ENCODE data around the gene ATP6V0E1. TPM values are rescaled to one million over a fixed set of nuclear protein-coding genes. Genes with fewer than 3 reads are reported as not detected.

ATP6V0E1 gene
- total RNA-seq, 2 donors from 2014 or later: 171 to 232 TPM

DNA sequence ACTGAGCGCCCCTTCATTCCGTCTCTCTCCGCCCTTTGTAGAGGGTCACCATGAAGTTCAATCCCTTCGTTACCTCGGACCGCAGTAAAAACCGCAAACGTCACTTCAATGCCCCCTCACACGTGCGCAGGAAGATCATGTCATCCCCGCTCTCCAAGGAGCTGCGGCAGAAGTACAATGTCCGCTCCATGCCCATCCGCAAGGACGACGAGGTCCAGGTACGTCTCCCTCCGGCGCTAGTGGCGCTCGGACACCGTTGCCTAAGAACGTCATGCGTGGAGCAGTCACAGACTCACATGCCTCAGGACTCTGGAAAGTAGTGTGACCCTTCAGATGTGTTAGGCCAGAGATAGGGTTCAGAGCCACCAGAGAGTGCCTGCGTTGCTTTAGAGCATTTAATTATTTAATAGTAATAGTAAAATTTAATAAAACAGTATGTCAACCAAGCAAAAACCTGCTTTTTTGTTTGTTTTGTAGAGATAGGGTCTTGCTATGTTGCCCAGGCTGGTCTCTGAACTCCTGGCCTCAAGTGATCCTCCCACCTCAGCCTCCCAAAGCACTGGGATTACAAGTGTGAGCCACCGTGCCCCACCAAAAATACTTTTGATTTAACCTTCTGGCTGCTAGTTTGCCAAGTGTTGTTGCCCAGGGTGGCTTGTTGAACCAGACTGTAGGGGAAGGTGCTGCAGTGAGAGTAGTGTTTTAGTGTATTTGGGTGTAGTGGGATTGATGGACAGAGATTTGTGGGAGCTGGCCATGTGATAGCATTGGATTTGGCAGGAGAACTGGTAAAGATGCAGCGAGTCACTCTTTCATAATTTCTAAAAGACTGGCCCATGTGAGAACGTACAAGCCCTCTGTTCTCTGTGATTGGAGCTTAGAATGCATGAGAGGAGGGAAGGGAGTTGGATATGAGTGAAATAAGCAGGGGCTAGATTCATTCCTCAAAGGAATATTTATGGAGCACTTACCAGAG lies 23.5 kb upstream of the ATP6V0E1 start:
- Histone ChIP-seq H3K4me1 (replicated peaks) (peaks cover 3% of the 10 kb centered on the region), H3K4me3 (peak overlapping the region; percentile 52 to 62), H3K9me3 (no peaks in the 10 kb centered on the region), H3K36me3 (no peaks in the 10 kb centered on the region), H3K27ac (peak overlapping the region; percentile 73 to 74), H3K27me3 (replicated peaks; ENCODE audit: insufficient read depth) (no peaks in the 10 kb centered on the region)
- no peak for DNase-seq (ENCODE audit: low spot score)
- intact Hi-C loops (cut with DNase I): no loop called here
- TF ChIP-seq, protein P1, sequence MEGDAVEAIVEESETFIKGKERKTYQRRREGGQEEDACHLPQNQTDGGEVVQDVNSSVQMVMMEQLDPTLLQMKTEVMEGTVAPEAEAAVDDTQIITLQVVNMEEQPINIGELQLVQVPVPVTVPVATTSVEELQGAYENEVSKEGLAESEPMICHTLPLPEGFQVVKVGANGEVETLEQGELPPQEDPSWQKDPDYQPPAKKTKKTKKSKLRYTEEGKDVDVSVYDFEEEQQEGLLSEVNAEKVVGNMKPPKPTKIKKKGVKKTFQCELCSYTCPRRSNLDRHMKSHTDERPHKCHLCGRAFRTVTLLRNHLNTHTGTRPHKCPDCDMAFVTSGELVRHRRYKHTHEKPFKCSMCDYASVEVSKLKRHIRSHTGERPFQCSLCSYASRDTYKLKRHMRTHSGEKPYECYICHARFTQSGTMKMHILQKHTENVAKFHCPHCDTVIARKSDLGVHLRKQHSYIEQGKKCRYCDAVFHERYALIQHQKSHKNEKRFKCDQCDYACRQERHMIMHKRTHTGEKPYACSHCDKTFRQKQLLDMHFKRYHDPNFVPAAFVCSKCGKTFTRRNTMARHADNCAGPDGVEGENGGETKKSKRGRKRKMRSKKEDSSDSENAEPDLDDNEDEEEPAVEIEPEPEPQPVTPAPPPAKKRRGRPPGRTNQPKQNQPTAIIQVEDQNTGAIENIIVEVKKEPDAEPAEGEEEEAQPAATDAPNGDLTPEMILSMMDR (IDR thresholded peaks at IDR 0.05): no peak
- TF ChIP-seq POLR2A (IDR thresholded peaks at IDR 0.05) (no peak), POLR2AphosphoS5 (IDR thresholded peaks at IDR 0.05) (no peak)
- 12% methylated on average over 28 of the region's 28 CpGs for WGBS

DNA sequence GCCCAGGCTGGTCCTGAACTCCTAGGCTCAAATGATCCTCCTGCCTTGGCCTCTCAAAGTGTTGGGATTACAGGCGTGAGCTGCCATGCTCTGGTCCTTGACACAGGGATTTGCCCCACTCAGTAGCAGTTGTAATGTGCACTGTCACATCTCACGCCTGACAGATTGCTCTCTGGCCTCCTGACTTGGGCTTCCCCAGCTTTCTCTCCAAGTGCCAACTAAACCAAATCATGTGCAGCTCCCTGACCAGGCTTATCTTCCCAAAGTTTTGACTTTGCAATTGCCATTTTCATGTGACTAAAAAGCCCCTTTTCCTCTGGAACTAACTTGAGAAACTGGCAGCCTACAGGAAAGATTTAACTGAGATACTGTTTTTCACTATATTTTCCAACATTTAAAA lies 13.7 kb upstream of the ATP6V0E1 start:
- no peak for DNase-seq (ENCODE audit: low spot score)
- WGBS: 85% methylated on average over 2 of the region's 2 CpGs
- Histone ChIP-seq H3K4me1 (replicated peaks) (no peaks in the 10 kb centered on the region), H3K27ac (no peak overlapping the region), H3K27me3 (replicated peaks; ENCODE audit: insufficient read depth) (no peaks in the 10 kb centered on the region), H3K4me3 (no peak overlapping the region), H3K36me3 (peaks cover 0 to 2% of the 10 kb centered on the region in 2 donors), H3K9me3 (no peaks in the 10 kb centered on the region)
- TF ChIP-seq, protein P1 (IDR thresholded peaks at IDR 0.05): no peak
- intact Hi-C loops (cut with DNase I): no loop called here

DNA sequence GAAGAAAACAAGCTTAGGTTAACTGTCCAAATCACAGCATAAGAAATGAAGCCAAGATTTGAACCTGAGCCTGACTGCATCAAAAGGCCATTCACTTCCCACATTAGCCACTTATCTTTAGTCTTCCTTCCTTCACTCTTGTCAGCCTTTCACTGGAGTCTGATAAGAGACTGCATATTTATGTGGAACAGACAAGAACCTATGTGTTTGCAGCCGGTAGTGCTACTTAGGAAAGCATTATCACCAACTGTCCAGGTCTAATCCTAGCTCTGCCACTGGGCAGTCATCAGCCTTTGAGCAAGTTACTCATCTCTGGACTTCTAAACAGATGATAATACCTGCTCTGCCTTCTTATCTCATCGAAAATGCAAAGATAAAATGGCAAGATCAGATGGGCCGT lies 12.1 kb upstream of the ATP6V0E1 start:
- Histone ChIP-seq H3K27me3 (replicated peaks; ENCODE audit: insufficient read depth) (no peaks in the 10 kb centered on the region), H3K9me3 (no peaks in the 10 kb centered on the region), H3K4me3 (no peak overlapping the region), H3K4me1 (replicated peaks) (no peaks in the 10 kb centered on the region), H3K27ac (no peak overlapping the region), H3K36me3 (peaks cover 0 to 2% of the 10 kb centered on the region in 2 donors)
- intact Hi-C loops (cut with DNase I): no loop called here
- DNase-seq (ENCODE audit: low spot score): no peak
- WGBS: 87% methylated on average over 3 of the region's 3 CpGs
- TF ChIP-seq POLR2AphosphoS5 (IDR thresholded peaks at IDR 0.05) (no peak), POLR2A (IDR thresholded peaks at IDR 0.05) (no peak)
- TF ChIP-seq, protein P1 (IDR thresholded peaks at IDR 0.05): no peak

DNA sequence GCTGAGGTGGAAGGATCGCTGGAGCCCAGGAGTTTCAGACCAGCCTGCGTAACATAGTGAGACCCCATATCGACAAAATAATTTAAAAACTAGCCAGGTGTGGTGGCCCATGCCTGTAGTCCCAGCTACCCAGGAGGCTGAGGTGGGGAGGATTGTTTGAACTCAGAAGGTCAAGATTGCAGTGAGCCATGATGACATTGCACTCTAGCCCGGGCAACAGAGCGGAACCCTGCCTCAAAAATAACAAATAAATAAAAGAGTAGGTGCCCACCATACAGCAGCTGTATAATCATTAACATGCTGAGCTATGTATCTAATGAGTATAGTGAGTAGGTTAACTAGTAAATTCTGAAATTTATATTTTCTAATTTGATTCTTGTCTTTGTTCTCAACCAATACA lies 11.0 kb upstream of the ATP6V0E1 start:
- WGBS: 91% methylated on average over 5 of the region's 5 CpGs
- DNase-seq (ENCODE audit: low spot score): no peak
- intact Hi-C loops (cut with DNase I): no loop called here
- Histone ChIP-seq H3K27me3 (replicated peaks; ENCODE audit: insufficient read depth) (no peaks in the 10 kb centered on the region), H3K27ac (no peak overlapping the region), H3K4me1 (replicated peaks) (no peaks in the 10 kb centered on the region), H3K4me3 (no peak overlapping the region), H3K9me3 (no peaks in the 10 kb centered on the region), H3K36me3 (peaks cover 0 to 2% of the 10 kb centered on the region in 2 donors)
- TF ChIP-seq POLR2AphosphoS5 (IDR thresholded peaks at IDR 0.05): no peak
- TF ChIP-seq, protein P1 (IDR thresholded peaks at IDR 0.05): no peak
- no peak for TF ChIP-seq POLR2A (IDR thresholded peaks at IDR 0.05)

Measured in prostate gland (tissue), 2 donors.